IMR-90 (cell line): ENCODE measurements around the gene P2RY14. TPM values are rescaled to one million over a fixed set of nuclear protein-coding genes. Genes with fewer than 3 reads are reported as not detected.

Source experiments
- ATAC-seq: fragments of 200-7000 bp; cut with Tn5 transposase; 2 replicates; pipeline ENCODE4 v1.9.1; 2020; ENCODE audit warnings: low read depth, mild to moderate bottlenecking, moderate library complexity
- BruUV-seq: library from RNA; stranded (reverse); fragments of 400-500 nt; replicated peaks from 2 replicates; lab custom pipeline; 2021; lab: Mats Ljungman, UMichigan
- CTCF ChIA-PET: fragments of 300-600 bp; formaldehyde crosslinking; extraction: SDS; loops from one replicate; lab custom pipeline; 2021; ENCODE audit warnings: antibody characterized with exemption; lab: Yijun Ruan, JAX
- POLR2A ChIA-PET: fragments of 300-600 bp; sonication (Branson Sonifier 250); formaldehyde crosslinking; loops from one replicate; lab custom pipeline; 2022; ENCODE audit warnings: antibody characterized with exemption; ENCODE audit not compliant: unreplicated experiment; lab: Charles Lee
- DNase-seq: peaks from one replicate; pipeline ENCODE4 v3.0.0; 2013
- H2AFZ ChIP-seq: replicated peaks from 2 replicates; pipeline ENCODE3; 2013; ENCODE audit warnings: low read length, mild to moderate bottlenecking; ENCODE audit not compliant: poor library complexity
- H2AK5ac ChIP-seq: 2 replicates; pipeline ENCODE4 v1.6.1; 2013; ENCODE audit warnings: low read depth, low read length, inconsistent platforms
- H2AK9ac ChIP-seq: replicated peaks from 2 replicates; pipeline ENCODE3; 2013; ENCODE audit warnings: mild to moderate bottlenecking, low read depth, low read length, moderate library complexity; ENCODE audit not compliant: poor library complexity
- H2BK120ac ChIP-seq: 2 replicates; pipeline ENCODE4 v1.6.1; 2013; ENCODE audit warnings: low read depth, low read length, inconsistent platforms
- H2BK15ac ChIP-seq: 3 replicates; pipeline ENCODE4 v1.6.1; 2013; ENCODE audit warnings: low read depth, low read length, inconsistent platforms
- H2BK20ac ChIP-seq: 2 replicates; pipeline ENCODE4 v1.6.1; 2013; ENCODE audit warnings: low read depth, mild to moderate bottlenecking, inconsistent platforms, low read length, moderate library complexity
- H2BK5ac ChIP-seq: 2 replicates; pipeline ENCODE4 v1.6.1; 2013; ENCODE audit warnings: mild to moderate bottlenecking, low read depth, low read length, inconsistent platforms; ENCODE audit not compliant: poor library complexity, severe bottlenecking
- H3K14ac ChIP-seq: replicated peaks from 2 replicates; pipeline ENCODE4 v1.6.1; 2013; ENCODE audit warnings: low read depth, low read length, inconsistent platforms
- H3K18ac ChIP-seq: 2 replicates; pipeline ENCODE4 v1.6.1; 2013; ENCODE audit warnings: low read depth, low read length, control low read depth
- H3K23ac ChIP-seq: 2 replicates; pipeline ENCODE4 v1.6.1; 2013; ENCODE audit warnings: low read depth, low read length, inconsistent platforms
- H3K27ac ChIP-seq: 2 replicates; pipeline ENCODE4 v1.5.1; 2013; ENCODE audit warnings: mild to moderate bottlenecking, control low read depth, low read length; ENCODE audit not compliant: insufficient read depth
- H3K27me3 ChIP-seq: 2 replicates; pipeline ENCODE4 v1.6.1; 2013; ENCODE audit warnings: low read length; ENCODE audit not compliant: control insufficient read depth, insufficient read depth
- H3K36me3 ChIP-seq: 2 replicates; pipeline ENCODE4 v1.6.1; 2013; ENCODE audit warnings: low read length, mixed read lengths; ENCODE audit not compliant: control insufficient read depth, insufficient read depth
- H3K4ac ChIP-seq: 2 replicates; pipeline ENCODE4 v1.6.1; 2013; ENCODE audit warnings: low read depth, low read length, inconsistent platforms
- H3K4me1 ChIP-seq: 2 replicates; pipeline ENCODE4 v1.6.1; 2013; ENCODE audit warnings: low read length, mixed read lengths; ENCODE audit not compliant: control insufficient read depth, insufficient read depth
- H3K4me2 ChIP-seq: 2 replicates; pipeline ENCODE4 v1.6.1; 2013; ENCODE audit warnings: low read depth, mild to moderate bottlenecking, control low read depth, low read length, moderate library complexity
- H3K4me3 ChIP-seq: 2 replicates; pipeline ENCODE4 v1.5.1; 2013; ENCODE audit warnings: low read depth, mild to moderate bottlenecking, control low read depth, low read length, moderate library complexity; ENCODE audit not compliant: insufficient read depth
- H3K56ac ChIP-seq: 2 replicates; pipeline ENCODE4 v1.6.1; 2013; ENCODE audit warnings: low read length, inconsistent platforms; ENCODE audit not compliant: insufficient read depth; ENCODE audit errors: extremely low read depth
- H3K79me1 ChIP-seq, 2 experiments: 2 replicates each; pipeline ENCODE4 v1.6.1; 2013; ENCODE audit warnings: low read length in 2 of 2, inconsistent platforms in 1 of 2, low read depth in 1 of 2
- H3K9ac ChIP-seq: 2 replicates; pipeline ENCODE4 v1.6.1; 2013; ENCODE audit warnings: low read depth, low read length, control low read depth
- H3K9me1 ChIP-seq: 2 replicates; pipeline ENCODE4 v1.6.1; 2013; ENCODE audit warnings: low read length, inconsistent platforms; ENCODE audit not compliant: insufficient read depth
- H3K9me3 ChIP-seq: 2 replicates; pipeline ENCODE4 v1.6.1; 2013; ENCODE audit warnings: low read length; ENCODE audit not compliant: control insufficient read depth, insufficient read depth
- H4K20me1 ChIP-seq: 2 replicates; pipeline ENCODE4 v1.6.1; 2013; ENCODE audit warnings: low read length, inconsistent platforms; ENCODE audit not compliant: insufficient read depth
- H4K5ac ChIP-seq: 2 replicates; pipeline ENCODE4 v1.6.1; 2013; ENCODE audit warnings: mild to moderate bottlenecking, low read depth, low read length, control low read depth
- H4K8ac ChIP-seq, 2 experiments: 2 replicates each; pipeline ENCODE4 v1.6.1; 2013; ENCODE audit warnings: low read depth in 2 of 2, low read length in 2 of 2, control low read depth in 1 of 2, inconsistent platforms in 1 of 2
- H4K91ac ChIP-seq: 2 replicates; pipeline ENCODE4 v1.6.1; 2013; ENCODE audit warnings: low read depth, low read length, inconsistent platforms; ENCODE audit not compliant: insufficient read depth
- BHLHE40 ChIP-seq: fragments of 150-350 bp; IDR thresholded peaks from 2 replicates; pipeline ENCODE4 v1.6.1; 2016; ENCODE audit warnings: mild to moderate bottlenecking, low read depth, low read length
- CEBPB ChIP-seq: IDR thresholded peaks from 2 replicates; pipeline ENCODE4 v1.6.1; 2012; ENCODE audit warnings: low read depth, low read length, improper control_type of control experiment
- CHD1 ChIP-seq: IDR thresholded peaks from 2 replicates; pipeline ENCODE4 v1.6.1; 2012; ENCODE audit warnings: low read depth, low read length, improper control_type of control experiment
- FOS ChIP-seq: fragments of 150-350 bp; IDR thresholded peaks from 2 replicates; pipeline ENCODE4 v1.6.1; 2016; ENCODE audit warnings: low read depth, low read length
- MAFK ChIP-seq: IDR thresholded peaks from 2 replicates; pipeline ENCODE4 v1.6.1; 2012; ENCODE audit warnings: low read depth, low read length, improper control_type of control experiment
- MAZ ChIP-seq: IDR thresholded peaks from 2 replicates; pipeline ENCODE4 v1.6.1; 2012; ENCODE audit warnings: low read depth, mild to moderate bottlenecking, low read length, improper control_type of control experiment, moderate library complexity, borderline replicate concordance
- MXI1 ChIP-seq: IDR thresholded peaks from 2 replicates; pipeline ENCODE4 v1.6.1; 2012; ENCODE audit warnings: low read depth, mild to moderate bottlenecking, low read length, moderate library complexity, borderline replicate concordance
- NFE2L2 ChIP-seq: fragments of 150-350 bp; IDR thresholded peaks from 2 replicates; pipeline ENCODE4 v1.6.1; 2016; ENCODE audit warnings: low read depth, mild to moderate bottlenecking, low read length
- POLR2A ChIP-seq: IDR thresholded peaks from 2 replicates; pipeline ENCODE4 v1.6.1; 2012; ENCODE audit warnings: mild to moderate bottlenecking, low read depth, low read length
- RAD21 ChIP-seq: IDR thresholded peaks from 2 replicates; pipeline ENCODE4 v1.6.1; 2012; ENCODE audit warnings: low read length, improper control_type of control experiment
- RCOR1 ChIP-seq: IDR thresholded peaks from 2 replicates; pipeline ENCODE4 v1.6.1; 2012; ENCODE audit warnings: mild to moderate bottlenecking, low read length, improper control_type of control experiment; ENCODE audit not compliant: insufficient replicate concordance
- RFX5 ChIP-seq: IDR thresholded peaks from 2 replicates; pipeline ENCODE4 v1.8.0; 2012; ENCODE audit warnings: low read depth, mild to moderate bottlenecking, low read length, moderate library complexity
- SMC3 ChIP-seq: fragments of 150-350 bp; IDR thresholded peaks from 2 replicates; pipeline ENCODE4 v1.6.1; 2016; ENCODE audit warnings: low read depth, mild to moderate bottlenecking, antibody characterized with exemption, low read length, moderate library complexity
- USF2 ChIP-seq: fragments of 150-350 bp; IDR thresholded peaks from 2 replicates; pipeline ENCODE4 v1.6.1; 2017; ENCODE audit warnings: mild to moderate bottlenecking, antibody characterized with exemption, low read length, low read depth
- WGBS, 2 experiments: methylation state at CpG; one replicate each; pipeline versions ENCODE4 v1.1.5 to v1.1.7; 2013; ENCODE audit warnings: missing lambda C conversion rate in 2 of 2; ENCODE audit not compliant: insufficient read length in 1 of 2; ENCODE audit errors: extremely low coverage in 2 of 2; 5-methylcytosine and 5-hydroxymethylcytosine counted together
- dilution Hi-C: fragments of 300-500 bp; cut with HindIII; formaldehyde crosslinking; loops from one replicate; pipeline ENCODE4 v1.14.3; 2018; ENCODE audit warnings: low sequenced_read_pairs; ENCODE audit not compliant: unreplicated experiment
- in situ Hi-C: fragments of 300-500 bp; cut with MboI; formaldehyde crosslinking; loops from 3 replicates; pipeline ENCODE4 v1.14.3; 2019; ENCODE audit warnings: low sequenced_read_pairs, inconsistent platforms, mixed read lengths
- intact Hi-C: fragments of 100-400 bp; cut with micrococcal nuclease; formaldehyde crosslinking; loops from 2 replicates; pipeline ENCODE4 v1.10.0; 2022
- polyA plus RNA-seq, 3 experiments: library from polyadenylated mRNA; depleted of rRNA; stranded (reverse); fragments of >200 nt; gene quantifications; 2 replicates each; pipeline ENCODE4 v1.2.3, GENCODE V29; 2012; ENCODE audit warnings: low replicate concordance in 1 of 3
- total RNA-seq: library from RNA; depleted of rRNA; stranded (reverse); fragments of >200 nt; gene quantifications from 2 replicates; pipeline ENCODE4 v1.2.3, GENCODE V29; 2012
- TF ChIP-seq, protein P1 (sequence below): fragments of 150-350 bp; IDR thresholded peaks from 2 replicates; pipeline ENCODE4 v1.6.1; 2016; ENCODE audit warnings: low read depth, mild to moderate bottlenecking, low read length, moderate library complexity, borderline replicate concordance
- TF ChIP-seq, protein P2 (sequence below): conservative IDR thresholded peaks from 2 replicates; pipeline ENCODE4 v1.5.1; 2012; ENCODE audit warnings: mild to moderate bottlenecking, low read depth, low read length, improper control_type of control experiment

Gene P2RY14
- total and polyA plus RNA-seq, 2 of the 4 experiments (the other 2 are of a cell fraction), result not detected

- in situ Hi-C loops, result no loop called here
- no peaks in the 10 kb centered on the region for H3K27me3 ChIP-seq
- H3K56ac ChIP-seq, result no peak overlapping the region
- no peak overlapping the region for H3K18ac ChIP-seq
- ATAC-seq, result no peak
- no peak overlapping the region for H3K4ac ChIP-seq
- no peak overlapping the region for H4K8ac ChIP-seq
- no peaks in the 10 kb centered on the region for H3K36me3 ChIP-seq
- WGBS, 2 experiments, result no CpG with 5 or more reads among the region's 2 CpGs
- intact Hi-C loops, result no loop called here
- H4K91ac ChIP-seq, result no peak overlapping the region
- H3K4me3 ChIP-seq, result no peak overlapping the region
- TF ChIP-seq RAD21 (no peak), MAZ (no peak), MXI1 (no peak), RCOR1 (no peak), RFX5 (no peak), CHD1 (no peak), CEBPB (no peak), NFE2L2 (no peak), POLR2A (no peak), FOS (no peak), MAFK (no peak), BHLHE40 (no peak), USF2 (no peak), SMC3 (no peak)
- TF ChIP-seq, protein P1, sequence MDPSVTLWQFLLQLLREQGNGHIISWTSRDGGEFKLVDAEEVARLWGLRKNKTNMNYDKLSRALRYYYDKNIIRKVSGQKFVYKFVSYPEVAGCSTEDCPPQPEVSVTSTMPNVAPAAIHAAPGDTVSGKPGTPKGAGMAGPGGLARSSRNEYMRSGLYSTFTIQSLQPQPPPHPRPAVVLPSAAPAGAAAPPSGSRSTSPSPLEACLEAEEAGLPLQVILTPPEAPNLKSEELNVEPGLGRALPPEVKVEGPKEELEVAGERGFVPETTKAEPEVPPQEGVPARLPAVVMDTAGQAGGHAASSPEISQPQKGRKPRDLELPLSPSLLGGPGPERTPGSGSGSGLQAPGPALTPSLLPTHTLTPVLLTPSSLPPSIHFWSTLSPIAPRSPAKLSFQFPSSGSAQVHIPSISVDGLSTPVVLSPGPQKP, result no peak
- TF ChIP-seq, protein P2, sequence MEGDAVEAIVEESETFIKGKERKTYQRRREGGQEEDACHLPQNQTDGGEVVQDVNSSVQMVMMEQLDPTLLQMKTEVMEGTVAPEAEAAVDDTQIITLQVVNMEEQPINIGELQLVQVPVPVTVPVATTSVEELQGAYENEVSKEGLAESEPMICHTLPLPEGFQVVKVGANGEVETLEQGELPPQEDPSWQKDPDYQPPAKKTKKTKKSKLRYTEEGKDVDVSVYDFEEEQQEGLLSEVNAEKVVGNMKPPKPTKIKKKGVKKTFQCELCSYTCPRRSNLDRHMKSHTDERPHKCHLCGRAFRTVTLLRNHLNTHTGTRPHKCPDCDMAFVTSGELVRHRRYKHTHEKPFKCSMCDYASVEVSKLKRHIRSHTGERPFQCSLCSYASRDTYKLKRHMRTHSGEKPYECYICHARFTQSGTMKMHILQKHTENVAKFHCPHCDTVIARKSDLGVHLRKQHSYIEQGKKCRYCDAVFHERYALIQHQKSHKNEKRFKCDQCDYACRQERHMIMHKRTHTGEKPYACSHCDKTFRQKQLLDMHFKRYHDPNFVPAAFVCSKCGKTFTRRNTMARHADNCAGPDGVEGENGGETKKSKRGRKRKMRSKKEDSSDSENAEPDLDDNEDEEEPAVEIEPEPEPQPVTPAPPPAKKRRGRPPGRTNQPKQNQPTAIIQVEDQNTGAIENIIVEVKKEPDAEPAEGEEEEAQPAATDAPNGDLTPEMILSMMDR, result no peak
- no peak overlapping the region for H2BK5ac ChIP-seq
- no peak overlapping the region for H3K23ac ChIP-seq
- H3K4me1 ChIP-seq, result peaks cover 2% of the 10 kb centered on the region; the same call in 1 of the 2 replicates
- H2BK120ac ChIP-seq, result no peak overlapping the region
- no peak overlapping the region for H4K5ac ChIP-seq
- dilution Hi-C loops, result no loop called here
- peaks cover 3% of the 10 kb centered on the region; the same call in 1 of the 2 replicates for H3K9me1 ChIP-seq
- DNase-seq, result no peak
- no peak overlapping the region for H2BK20ac ChIP-seq
- H2AK9ac ChIP-seq, result no peak overlapping the region
- no TSS peak for BruUV-seq
- H3K4me2 ChIP-seq, result no peak overlapping the region
- H2BK15ac ChIP-seq, result no peak overlapping the region
- H4K20me1 ChIP-seq, result no peaks in the 10 kb centered on the region
- H3K9me3 ChIP-seq, result no peaks in the 10 kb centered on the region
- H3K14ac ChIP-seq, result no peak overlapping the region
- H2AFZ ChIP-seq, result no peak overlapping the region
- H3K9ac ChIP-seq, result no peak overlapping the region
- no peaks in the 10 kb centered on the region for H3K79me1 ChIP-seq
- ChIA-PET POLR2A (no interaction called here), CTCF (interaction anchor here (0.6 to 1.6 kb wide), 4 partner anchors 9 to 32 kb away, joined by 3 to 6 read pairs (median 4); no protein-coding TSS in a partner anchor)
- H2AK5ac ChIP-seq, result no peak overlapping the region
- H3K27ac ChIP-seq, result no peak overlapping the region
Observed at GRCh38 chr3:151200586-151200985, 77.8 kb downstream of the P2RY14 start.
